Gastroesophageal sphincter (tissue), 4 donors: ENCODE results near the gene LDLRAD4. TPM values are rescaled to one million over a fixed set of nuclear protein-coding genes. Genes with fewer than 3 reads are reported as not detected.

Experiments
- ATAC-seq: fragments of 150-250 bp; one replicate; pipeline ENCODE4 v1.9.1; 2016; ENCODE audit warnings: mild to moderate bottlenecking, moderate library complexity
- H3K27ac ChIP-seq, 4 donors: fragments of 200-600 bp; sonication (generic) in 3 of 4; 1 replicate in 3 of 4; 2 replicates in 1 of 4; pipeline ENCODE4 v1.5.1; 2016 to 2019
- H3K27me3 ChIP-seq: fragments of 200-600 bp; sonication (generic); one replicate; pipeline ENCODE4 v1.5.1; 2019
- H3K36me3 ChIP-seq, 2 donors: fragments of 200-600 bp; sonication (generic); one replicate each; pipeline ENCODE4 v1.5.1; 2019; ENCODE audit warnings: control low read depth in 1 of 2
- H3K4me1 ChIP-seq, 3 donors: fragments of 200-600 bp; sonication (generic); 1 replicate in 2 of 3; 2 replicates in 1 of 3; pipeline ENCODE4 v1.5.1; 2016 to 2019; ENCODE audit warnings: control low read depth in 2 of 3
- H3K4me3 ChIP-seq, 2 donors: fragments of 200-600 bp; sonication (generic); one replicate each; pipeline ENCODE4 v1.5.1; 2019; ENCODE audit warnings: mild to moderate bottlenecking in 1 of 2, moderate library complexity in 1 of 2
- H3K9me3 ChIP-seq, 3 donors: fragments of 200-600 bp; sonication (generic); one replicate each; pipeline ENCODE4 v1.5.1; 2017 to 2019; ENCODE audit warnings: control low read depth in 2 of 3
- EP300 ChIP-seq: sonication (generic); formaldehyde crosslinking; IDR thresholded peaks from one replicate; pipeline ENCODE4 v1.6.1; 2017; ENCODE audit warnings: antibody characterized with exemption, mild to moderate bottlenecking
- POLR2A ChIP-seq, 2 donors: fragments of 450-650 bp; IDR thresholded peaks; one replicate each; pipeline ENCODE4 v1.6.1; 2017; ENCODE audit warnings: antibody characterized with exemption in 2 of 2, mild to moderate bottlenecking in 2 of 2, moderate library complexity in 1 of 2
- POLR2AphosphoS5 ChIP-seq: sonication (generic); formaldehyde crosslinking; IDR thresholded peaks from one replicate; pipeline ENCODE4 v1.6.1; 2017; ENCODE audit warnings: antibody characterized with exemption
- WGBS, 2 donors: methylation state at CpG; one replicate each; pipeline ENCODE4 v1.1.5; 2018; ENCODE audit warnings: low coverage in 1 of 2; 5-methylcytosine and 5-hydroxymethylcytosine counted together
- total RNA-seq, 4 donors: library from RNA; depleted of rRNA; stranded (reverse); fragments of >200 nt; gene quantifications; one replicate each; pipeline ENCODE4 v1.1.0, GENCODE V29; 2016
- TF ChIP-seq, protein P1 (sequence below), 4 experiments: fragments of 200-600 bp in 2 of 4; fragments of 450-650 bp in 2 of 4; sonication (generic) in 1 of 4; IDR thresholded peaks; one replicate each; pipeline ENCODE4 v1.5.1; 2017 to 2019; ENCODE audit warnings: antibody characterized with exemption in 4 of 4, mild to moderate bottlenecking in 2 of 4, moderate library complexity in 2 of 4

The LDLRAD4 gene
- total RNA-seq, 4 donors from 2014 or later, result 28.1 to 85.9 (median 55.2) TPM

DNA sequence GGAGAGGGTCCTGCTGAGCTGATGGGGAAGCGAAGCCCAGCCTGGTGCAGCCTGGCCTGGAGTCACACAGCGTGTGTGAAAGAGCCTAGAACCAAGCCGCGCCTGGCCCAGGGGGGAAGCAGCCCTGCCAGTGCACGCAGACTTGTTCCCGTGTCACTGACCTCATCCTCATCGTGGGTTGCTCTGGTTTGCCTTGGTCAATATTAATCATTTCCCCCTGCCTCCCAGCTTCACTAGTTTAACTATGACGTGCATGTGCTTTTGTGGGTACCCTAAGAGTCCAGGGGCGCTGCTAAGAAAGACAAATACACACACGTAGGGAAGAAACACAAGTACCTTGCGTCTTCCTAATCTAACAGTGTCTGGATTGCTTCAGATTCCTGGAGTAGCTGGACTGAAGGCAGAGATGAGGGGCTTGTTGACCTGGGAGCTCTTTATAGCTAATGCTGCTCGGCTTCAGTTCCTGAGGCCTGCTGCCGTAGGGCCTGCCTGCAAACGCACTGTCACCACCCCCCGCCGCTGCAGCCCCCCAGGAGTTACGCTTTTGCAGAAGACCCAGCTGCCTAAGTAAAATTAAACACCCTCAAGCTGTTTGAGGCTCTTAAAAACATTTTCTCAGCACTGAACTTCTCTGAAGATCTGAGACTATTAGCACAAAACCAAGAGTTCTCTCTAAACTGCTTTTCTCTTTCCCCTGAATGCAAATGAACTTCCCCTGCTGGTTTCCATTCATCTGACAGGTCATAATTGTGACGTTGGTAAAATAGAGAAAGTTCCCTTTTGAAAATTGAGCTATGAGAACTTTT lies 348.6 kb downstream of the LDLRAD4 start:
- ATAC-seq, result peak; percentile 59
- TF ChIP-seq POLR2A (IDR thresholded peaks at IDR 0.05) (no peak), POLR2AphosphoS5 (no peak), EP300 (no peak)
- TF ChIP-seq, protein P1, sequence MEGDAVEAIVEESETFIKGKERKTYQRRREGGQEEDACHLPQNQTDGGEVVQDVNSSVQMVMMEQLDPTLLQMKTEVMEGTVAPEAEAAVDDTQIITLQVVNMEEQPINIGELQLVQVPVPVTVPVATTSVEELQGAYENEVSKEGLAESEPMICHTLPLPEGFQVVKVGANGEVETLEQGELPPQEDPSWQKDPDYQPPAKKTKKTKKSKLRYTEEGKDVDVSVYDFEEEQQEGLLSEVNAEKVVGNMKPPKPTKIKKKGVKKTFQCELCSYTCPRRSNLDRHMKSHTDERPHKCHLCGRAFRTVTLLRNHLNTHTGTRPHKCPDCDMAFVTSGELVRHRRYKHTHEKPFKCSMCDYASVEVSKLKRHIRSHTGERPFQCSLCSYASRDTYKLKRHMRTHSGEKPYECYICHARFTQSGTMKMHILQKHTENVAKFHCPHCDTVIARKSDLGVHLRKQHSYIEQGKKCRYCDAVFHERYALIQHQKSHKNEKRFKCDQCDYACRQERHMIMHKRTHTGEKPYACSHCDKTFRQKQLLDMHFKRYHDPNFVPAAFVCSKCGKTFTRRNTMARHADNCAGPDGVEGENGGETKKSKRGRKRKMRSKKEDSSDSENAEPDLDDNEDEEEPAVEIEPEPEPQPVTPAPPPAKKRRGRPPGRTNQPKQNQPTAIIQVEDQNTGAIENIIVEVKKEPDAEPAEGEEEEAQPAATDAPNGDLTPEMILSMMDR (IDR thresholded peaks at IDR 0.05), result no peak
- H3K4me1 ChIP-seq, result peaks cover 0 to 57% (median 13%) of the 10 kb centered on the region in 3 donors
- 42 to 60% methylated on average over 8 to 14 of the region's 18 CpGs for WGBS, 2 donors
- no peak overlapping the region for H3K4me3 ChIP-seq
- no peaks in the 10 kb centered on the region for H3K36me3 ChIP-seq
- H3K27ac ChIP-seq, result peak overlapping the region in 3 of 4 donors; percentile 53 to 79 (median 74)
- no peaks in the 10 kb centered on the region for H3K27me3 ChIP-seq
- no peaks in the 10 kb centered on the region for H3K9me3 ChIP-seq

DNA sequence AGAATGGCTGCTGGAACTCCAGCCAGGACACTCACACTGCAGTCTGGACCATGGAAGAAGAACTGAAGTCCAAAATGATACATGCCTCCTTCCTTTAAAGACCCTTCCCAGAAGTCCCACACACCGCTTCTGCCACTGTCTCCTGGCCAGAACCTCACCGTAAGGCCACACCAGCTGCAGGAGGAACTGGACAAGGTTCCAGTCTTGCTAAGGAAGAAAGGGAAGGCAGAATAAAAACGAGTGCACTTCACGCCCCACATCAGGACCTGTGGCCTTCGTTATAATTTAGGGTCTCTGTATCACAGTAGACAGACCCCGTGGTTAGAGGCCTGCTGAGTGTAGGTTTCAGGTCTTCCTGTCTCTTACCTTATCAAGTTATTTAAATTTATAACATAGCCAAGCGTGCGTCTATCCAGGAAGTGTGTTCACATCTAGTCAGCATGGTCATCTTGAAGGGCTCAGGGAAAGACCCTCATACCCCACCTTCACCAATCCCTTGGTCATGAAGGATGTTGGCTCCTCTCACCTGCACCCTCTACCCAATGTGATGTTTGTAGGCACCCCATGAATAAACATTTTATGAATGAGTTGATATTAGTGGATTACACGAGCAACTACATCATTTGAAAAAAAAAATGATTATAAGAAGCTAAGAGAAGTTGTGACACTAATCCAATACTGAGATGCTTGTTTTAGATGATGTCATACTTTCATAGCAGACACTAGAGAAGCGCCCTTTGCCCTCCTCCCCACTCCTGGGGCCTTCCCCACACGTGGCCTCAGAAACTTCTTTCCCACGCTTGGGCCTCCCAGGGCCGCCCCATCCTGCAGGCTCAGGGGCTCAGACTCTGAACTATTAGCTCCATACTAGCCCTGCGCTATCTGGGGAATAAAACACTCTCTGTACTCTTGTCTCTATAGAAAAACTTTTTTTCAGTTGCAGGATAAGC lies 350.2 kb downstream of the LDLRAD4 start:
- H3K27me3 ChIP-seq, result no peaks in the 10 kb centered on the region
- ATAC-seq, result no peak
- H3K4me3 ChIP-seq, result no peak overlapping the region
- peaks cover 0 to 43% (median 5%) of the 10 kb centered on the region in 3 donors for H3K4me1 ChIP-seq
- no peaks in the 10 kb centered on the region for H3K36me3 ChIP-seq
- no peaks in the 10 kb centered on the region for H3K9me3 ChIP-seq
- H3K27ac ChIP-seq, result peak overlapping the region in 1 of 4 donors; percentile 79
- 75 to 91% methylated on average over 9 to 14 of the region's 14 CpGs for WGBS, 2 donors
- no peak for TF ChIP-seq EP300
- TF ChIP-seq POLR2AphosphoS5, result no peak
- TF ChIP-seq, protein P1 (IDR thresholded peaks at IDR 0.05), result no peak

DNA sequence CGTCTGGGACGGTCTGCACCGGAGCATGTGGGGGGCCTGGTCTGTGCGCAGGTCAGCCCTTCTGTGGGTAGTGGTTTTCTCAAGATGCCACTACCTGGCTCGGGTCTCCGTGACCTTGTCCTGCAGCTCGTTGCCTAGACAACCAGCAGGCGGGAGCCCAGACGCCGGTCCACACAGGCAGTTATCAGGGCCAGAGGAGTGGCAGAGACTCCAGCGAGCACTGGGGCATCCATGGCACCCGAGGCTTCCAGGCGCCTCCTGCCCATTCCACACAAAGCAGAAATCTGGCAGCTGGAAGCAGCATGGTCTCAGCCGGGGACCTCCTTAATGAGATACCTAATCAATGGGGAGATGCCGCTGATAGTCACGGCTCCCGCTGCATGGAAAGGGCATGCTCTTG lies 351.7 kb downstream of the LDLRAD4 start:
- TF ChIP-seq, protein P1 (IDR thresholded peaks at IDR 0.05), result no peak
- no peak for TF ChIP-seq EP300
- TF ChIP-seq POLR2A (IDR thresholded peaks at IDR 0.05), result no peak
- TF ChIP-seq POLR2AphosphoS5, result no peak
- peaks cover 0 to 28% (median 5%) of the 10 kb centered on the region in 3 donors for H3K4me1 ChIP-seq
- no peak overlapping the region for H3K27ac ChIP-seq
- ATAC-seq, result no peak
- H3K27me3 ChIP-seq, result no peaks in the 10 kb centered on the region
- no peak overlapping the region for H3K4me3 ChIP-seq
- H3K36me3 ChIP-seq, result no peaks in the 10 kb centered on the region
- no peaks in the 10 kb centered on the region for H3K9me3 ChIP-seq
- WGBS, 2 donors, result 100% methylated on average over 1 to 4 of the region's 17 CpGs

DNA sequence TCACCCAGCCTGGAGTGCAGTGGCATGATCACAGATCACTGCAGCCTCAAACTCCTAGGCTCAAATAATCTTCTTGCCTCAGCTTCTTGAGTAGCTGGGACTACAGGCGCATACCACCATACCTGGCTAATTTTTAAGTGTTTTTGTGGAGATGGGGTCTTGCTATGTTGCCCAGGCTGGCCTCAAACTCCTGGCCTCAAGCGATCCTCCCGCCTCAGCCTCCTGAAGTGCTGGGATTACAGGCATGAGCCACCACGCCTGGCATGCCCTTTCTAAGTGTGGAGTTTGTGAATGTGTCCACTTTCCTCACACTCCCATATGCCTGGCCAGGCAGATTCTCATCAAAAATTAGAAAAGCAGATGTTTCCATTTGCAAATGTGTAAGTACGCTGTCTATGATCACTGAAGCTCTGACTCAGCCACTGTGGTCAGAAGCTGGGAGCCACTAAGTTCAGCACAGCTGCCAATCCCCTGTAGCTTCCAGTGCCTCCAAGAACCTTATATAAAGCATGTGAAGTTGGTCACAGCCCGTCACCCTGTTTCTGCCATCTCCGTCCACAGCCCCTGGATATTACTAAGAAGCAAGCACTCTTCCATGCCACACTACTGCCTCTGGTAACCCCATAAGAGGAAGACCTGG lies 352.4 kb downstream of the LDLRAD4 start:
- TF ChIP-seq EP300 (no peak), POLR2AphosphoS5 (no peak), POLR2A (IDR thresholded peaks at IDR 0.05) (no peak)
- TF ChIP-seq, protein P1 (IDR thresholded peaks at IDR 0.05), result no peak
- no peak for ATAC-seq
- Histone ChIP-seq H3K36me3 (no peaks in the 10 kb centered on the region), H3K27me3 (no peaks in the 10 kb centered on the region), H3K4me1 (peaks cover 0 to 21% (median 5%) of the 10 kb centered on the region in 3 donors), H3K9me3 (no peaks in the 10 kb centered on the region), H3K4me3 (no peak overlapping the region), H3K27ac (no peak overlapping the region)
- WGBS, 2 donors, result 69 to 96% methylated on average over 3 to 5 of the region's 7 CpGs
